Brain pericyte (primary cell): ENCODE measurements around the gene KRT86.

ENCODE experiments used
- DNase-seq: peaks from one replicate; pipeline ENCODE4 v3.0.0-alpha.2; 2012; ENCODE audit warnings: low read depth, low spot score

Gene KRT86

GRCh38 chr12:52356762-52357580 is 82.5 kb downstream of the KRT86 start:
- no peak for DNase-seq
